Astrocyte (in vitro differentiated cells and primary cell): ENCODE measurements around the gene IPCEF1.

Source experiments
- EZH2 ChIP-seq: IDR thresholded peaks from 2 replicates; pipeline ENCODE4 v1.6.1; 2012; ENCODE audit warnings: mild to moderate bottlenecking, low read length, inconsistent platforms; ENCODE audit not compliant: insufficient read depth
- TF ChIP-seq, protein P1 (sequence below): IDR thresholded peaks from 2 replicates; pipeline ENCODE4 v1.5.1; 2011; ENCODE audit warnings: low read depth, mild to moderate bottlenecking, inconsistent platforms, low read length, moderate library complexity; ENCODE audit not compliant: insufficient read depth

DNA sequence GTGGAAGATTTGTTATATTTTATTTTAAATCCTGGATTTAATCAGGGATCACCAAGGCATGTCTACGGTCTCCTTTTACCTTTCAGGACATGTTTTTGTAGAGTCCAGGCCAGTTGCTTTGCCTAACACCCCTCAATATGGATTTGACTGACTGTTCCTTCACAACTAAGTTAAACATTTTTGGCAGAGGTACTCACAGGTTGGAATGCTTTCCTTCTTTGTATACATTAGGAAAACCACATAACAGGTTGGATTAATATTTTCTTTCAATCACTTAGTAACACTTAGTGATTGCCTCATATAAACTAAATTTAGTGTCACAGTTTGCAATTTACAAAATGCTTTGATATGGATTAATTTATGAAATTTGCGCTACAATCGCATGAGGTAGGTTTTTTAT lies 64.5 kb downstream of the IPCEF1 start:
- TF ChIP-seq, protein P1, sequence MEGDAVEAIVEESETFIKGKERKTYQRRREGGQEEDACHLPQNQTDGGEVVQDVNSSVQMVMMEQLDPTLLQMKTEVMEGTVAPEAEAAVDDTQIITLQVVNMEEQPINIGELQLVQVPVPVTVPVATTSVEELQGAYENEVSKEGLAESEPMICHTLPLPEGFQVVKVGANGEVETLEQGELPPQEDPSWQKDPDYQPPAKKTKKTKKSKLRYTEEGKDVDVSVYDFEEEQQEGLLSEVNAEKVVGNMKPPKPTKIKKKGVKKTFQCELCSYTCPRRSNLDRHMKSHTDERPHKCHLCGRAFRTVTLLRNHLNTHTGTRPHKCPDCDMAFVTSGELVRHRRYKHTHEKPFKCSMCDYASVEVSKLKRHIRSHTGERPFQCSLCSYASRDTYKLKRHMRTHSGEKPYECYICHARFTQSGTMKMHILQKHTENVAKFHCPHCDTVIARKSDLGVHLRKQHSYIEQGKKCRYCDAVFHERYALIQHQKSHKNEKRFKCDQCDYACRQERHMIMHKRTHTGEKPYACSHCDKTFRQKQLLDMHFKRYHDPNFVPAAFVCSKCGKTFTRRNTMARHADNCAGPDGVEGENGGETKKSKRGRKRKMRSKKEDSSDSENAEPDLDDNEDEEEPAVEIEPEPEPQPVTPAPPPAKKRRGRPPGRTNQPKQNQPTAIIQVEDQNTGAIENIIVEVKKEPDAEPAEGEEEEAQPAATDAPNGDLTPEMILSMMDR, result no peak
- TF ChIP-seq EZH2, result no peak
